Stimulated activated CD4-positive, alpha-beta T cell treated with anti-CD3 and anti-CD28 coated beads, Interleukin-4, amount 100 ng/mL, for 48 hours (primary cell): ENCODE measurements around the gene DCTPP1.
"Not testable (repeated sequence)": the region's sequence is repeated elsewhere in the genome, so short reads cannot be mapped to it uniquely, and the experiment has no call there.

Experiments used
- DNase-seq, 2 donors: peaks; one replicate each; pipeline ENCODE4 v3.0.0-alpha.2; 2020; ENCODE audit warnings: low read depth in 2 of 2

The DCTPP1 gene

GRCh38 chr16:30413112-30413806 is 16.6 kb downstream of the DCTPP1 start:
- no peak for DNase-seq

GRCh38 chr16:30409125-30410060 is 20.4 kb downstream of the DCTPP1 start:
- DNase-seq, result peak; percentile 88 to 96

GRCh38 chr16:30407804-30408534 is 21.9 kb downstream of the DCTPP1 start:
- no peak for DNase-seq

GRCh38 chr16:30407102-30407803 is 22.6 kb downstream of the DCTPP1 start, which contains the start of gene ZNF771:
ZNF771 (plus strand) TSS chr16:30407606; CDS start chr16:30408054, 448 bp downstream.
- DNase-seq, result peak; percentile 92 to 96

- no peak for DNase-seq
Measured at GRCh38 chr16:30406795-30407101, 23.1 kb downstream of the DCTPP1 start.

GRCh38 chr16:30401768-30402425 is 27.9 kb downstream of the DCTPP1 start:
- no peak for DNase-seq

- no peak for DNase-seq
Measured at GRCh38 chr16:30399435-30400186, 30.2 kb downstream of the DCTPP1 start.

- DNase-seq, result no peak
Measured at GRCh38 chr16:30398661-30399434, 31.0 kb downstream of the DCTPP1 start.

- no peak for DNase-seq
Measured at GRCh38 chr16:30397776-30398660, 31.8 kb downstream of the DCTPP1 start.

GRCh38 chr16:30397056-30397455 is 32.8 kb downstream of the DCTPP1 start:
- DNase-seq, result no peak

- not testable (repeated sequence) for DNase-seq
Measured at GRCh38 chr16:30396627-30397026, 33.2 kb downstream of the DCTPP1 start.

GRCh38 chr16:30395992-30396585 is 33.7 kb downstream of the DCTPP1 start:
- DNase-seq, result no peak

- peak in 1 of 2 donors; percentile 47 for DNase-seq
Measured at GRCh38 chr16:30395155-30395991, 34.5 kb downstream of the DCTPP1 start, which contains the start of gene ZNF48. ZNF48 (plus strand) TSS chr16:30395420; CDS start chr16:30395795, 375 bp downstream.

GRCh38 chr16:30394592-30395154 is 35.2 kb downstream of the DCTPP1 start:
- no peak for DNase-seq

GRCh38 chr16:30383521-30383920 is 46.3 kb downstream of the DCTPP1 start:
- no peak for DNase-seq

- peak; percentile 66 to 77 for DNase-seq
Measured at GRCh38 chr16:30382111-30382881, 47.5 kb downstream of the DCTPP1 start, which contains the start of gene SEPTIN1. SEPTIN1 (minus strand) TSS chr16:30382561; CDS start chr16:30382542, 19 bp downstream.
